Measurements from ENCODE around the gene TRRAP. TPM values are rescaled to one million over a fixed set of nuclear protein-coding genes. Genes with fewer than 3 reads are reported as not detected.

The TRRAP gene
- 10 to 100 TPM; 17.6 to 26.1 (median 22.7) TPM for total RNA-seq
- 11.3 TPM for polyA plus RNA-seq
- long read RNA-seq, donor 1, partial matches to known transcripts, result 11 of 22 reads
- long read RNA-seq, donor 1, other reads (novel, unspliced or antisense), result 11 of 22 reads
- long read RNA-seq, donor 2, partial matches to known transcripts, result 5 of 6 reads
- long read RNA-seq, donor 2, other reads (novel, unspliced or antisense), result 1 of 6 reads
- long read RNA-seq, donor 3, partial matches to known transcripts, result 14 of 23 reads
- long read RNA-seq, donor 3, other reads (novel, unspliced or antisense), result 9 of 23 reads
- long read RNA-seq, donor 4, partial matches to known transcripts, result 4 of 6 reads
- long read RNA-seq, donor 4, other reads (novel, unspliced or antisense), result 2 of 6 reads

DNA sequence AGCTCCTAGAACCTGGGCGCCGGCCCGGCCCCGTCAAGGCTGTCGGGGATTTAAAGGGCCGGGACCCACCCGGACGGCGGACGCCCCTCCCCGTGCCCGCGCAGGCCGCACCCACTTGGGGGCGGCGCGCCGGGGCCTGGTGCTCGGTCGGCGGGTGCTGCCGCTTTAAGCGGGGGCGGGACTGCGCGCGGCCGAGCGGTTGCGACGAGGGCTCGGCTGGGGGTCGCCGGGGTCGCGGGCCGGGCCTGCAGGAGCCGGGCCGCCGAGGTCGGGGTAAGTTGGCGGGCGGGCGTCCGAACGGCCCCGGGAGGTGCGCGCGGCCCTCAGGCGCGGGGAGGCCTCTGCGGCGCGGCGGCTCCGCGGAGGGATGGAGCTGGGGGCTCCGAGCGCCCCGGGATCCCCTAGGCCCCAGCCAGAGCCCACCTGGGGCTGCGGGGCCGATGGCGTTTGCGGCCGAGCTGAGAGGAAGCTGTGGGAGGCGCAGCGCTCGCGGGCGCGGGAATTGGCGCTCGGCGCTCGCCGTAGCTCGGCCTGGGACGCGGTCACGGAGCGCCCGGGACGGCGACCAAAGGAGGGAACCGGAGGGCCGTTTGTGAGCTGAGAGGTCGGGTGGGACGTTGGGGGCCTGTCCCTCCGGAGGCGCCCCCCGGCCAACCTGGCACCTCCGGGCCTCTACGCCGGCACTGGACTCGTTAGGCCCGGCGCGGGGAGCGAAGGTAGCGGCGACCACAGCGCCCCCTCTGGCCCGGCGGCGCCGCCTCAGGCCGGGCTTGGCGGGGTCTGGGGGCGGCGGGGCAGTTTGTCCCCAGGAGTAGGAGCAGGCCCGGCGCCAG, at the start of gene TRRAP:
TSS of gene TRRAP (plus strand) at position 168 of the 833 bp plus-strand sequence. CDS start 2,619 bp downstream, outside the sequence.
- peak within 1 kb of the TSS; percentile 93 for H3K4me3 ChIP-seq (ENCODE audit: low read length)
- no peaks in the 10 kb centered on the region for H3K4me1 ChIP-seq (ENCODE audit: control insufficient read depth, insufficient read depth, low read length)
- DNase-seq (peak; percentile 80 to 92 (median 90)), ATAC-seq (peak; percentile 87 to 92)
- no peaks in the 10 kb centered on the region for H3K27me3 ChIP-seq (ENCODE audit: control insufficient read depth, insufficient read depth)
- peak within 1 kb of the TSS; percentile 97 for H3K27ac ChIP-seq (ENCODE audit: low read length)
- intact Hi-C loops (cut with DNase I), result no loop called here
- H3K9me3 ChIP-seq (ENCODE audit: control insufficient read depth, low read length), result no peaks in the 10 kb centered on the region
- under 1% methylated on average over 113 of the region's 113 CpGs for WGBS

DNA sequence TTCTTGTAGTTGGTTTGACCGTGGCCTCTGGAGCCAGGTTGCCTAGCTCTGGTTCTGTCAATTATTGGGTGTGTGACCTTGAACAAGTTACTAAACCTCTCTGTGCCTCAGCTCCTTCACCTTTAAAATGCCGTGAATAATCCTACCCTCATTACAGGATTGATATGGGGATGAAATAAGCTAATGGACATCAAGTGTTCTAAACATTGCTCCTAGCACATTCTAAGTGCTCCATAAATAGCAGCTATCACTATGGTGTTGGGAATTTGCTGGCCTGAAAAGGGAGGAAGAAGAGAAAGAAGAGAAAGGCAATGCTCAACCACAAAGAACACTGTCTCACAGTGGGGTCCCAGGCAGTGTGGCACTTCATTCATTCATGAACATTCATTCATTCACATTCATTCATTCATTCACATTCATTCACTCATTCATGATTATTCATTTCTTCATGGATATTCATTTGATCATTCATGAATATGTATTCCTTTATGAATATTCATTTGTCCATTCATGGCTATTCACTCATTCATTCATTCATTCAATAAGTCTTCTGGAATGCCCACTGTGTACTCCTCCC, 47.3 kb upstream of the TRRAP start:
- WGBS, result 63% methylated on average over 2 of the region's 2 CpGs
- H3K27me3 ChIP-seq (ENCODE audit: control insufficient read depth, insufficient read depth), result no peaks in the 10 kb centered on the region
- intact Hi-C loops (cut with DNase I), result no loop called here
- peak overlapping the region; percentile 18 for H3K27ac ChIP-seq (ENCODE audit: low read length)
- H3K4me3 ChIP-seq (ENCODE audit: low read length), result no peak overlapping the region
- no peaks in the 10 kb centered on the region for H3K4me1 ChIP-seq (ENCODE audit: control insufficient read depth, insufficient read depth, low read length)
- ATAC-seq (peak; percentile 35 to 41), DNase-seq (no peak)
- H3K9me3 ChIP-seq (ENCODE audit: control insufficient read depth, low read length), result no peaks in the 10 kb centered on the region

DNA sequence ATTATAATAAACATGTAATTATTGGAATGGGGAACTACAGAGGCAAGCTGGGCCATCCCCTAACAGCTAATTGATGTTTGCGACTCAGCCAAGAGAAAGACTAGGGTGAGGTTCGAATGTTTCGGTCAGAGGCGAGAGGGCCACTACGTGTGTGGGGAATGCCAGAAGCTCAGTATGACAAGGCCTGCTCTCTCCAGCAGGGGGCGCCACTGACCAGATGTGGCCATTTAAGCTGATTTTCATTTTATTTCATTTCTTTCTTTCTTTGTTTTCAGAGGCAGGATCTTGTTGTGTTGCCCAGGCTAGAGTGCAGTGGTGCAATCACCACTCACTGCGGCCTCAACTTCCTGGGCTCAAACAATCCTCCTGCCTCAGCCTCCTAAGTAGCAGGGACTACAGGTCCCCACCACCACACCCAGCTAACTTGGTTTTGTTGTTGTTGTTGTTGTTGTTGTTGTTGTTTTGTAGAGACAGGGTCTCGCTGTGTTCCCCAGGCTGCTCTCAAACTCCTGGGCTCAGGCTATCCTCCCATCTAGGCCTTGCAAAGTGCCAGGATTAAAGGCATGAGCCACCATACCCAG, 46.6 kb upstream of the TRRAP start:
- DNase-seq (no peak), ATAC-seq (no peak)
- H3K27me3 ChIP-seq (ENCODE audit: control insufficient read depth, insufficient read depth), result no peaks in the 10 kb centered on the region
- no peaks in the 10 kb centered on the region for H3K9me3 ChIP-seq (ENCODE audit: control insufficient read depth, low read length)
- intact Hi-C loops (cut with DNase I), result no loop called here
- H3K27ac ChIP-seq (ENCODE audit: low read length), result no peak overlapping the region
- no peak overlapping the region for H3K4me3 ChIP-seq (ENCODE audit: low read length)
- WGBS, result 81% methylated on average over 8 of the region's 8 CpGs
- no peaks in the 10 kb centered on the region for H3K4me1 ChIP-seq (ENCODE audit: control insufficient read depth, insufficient read depth, low read length)

DNA sequence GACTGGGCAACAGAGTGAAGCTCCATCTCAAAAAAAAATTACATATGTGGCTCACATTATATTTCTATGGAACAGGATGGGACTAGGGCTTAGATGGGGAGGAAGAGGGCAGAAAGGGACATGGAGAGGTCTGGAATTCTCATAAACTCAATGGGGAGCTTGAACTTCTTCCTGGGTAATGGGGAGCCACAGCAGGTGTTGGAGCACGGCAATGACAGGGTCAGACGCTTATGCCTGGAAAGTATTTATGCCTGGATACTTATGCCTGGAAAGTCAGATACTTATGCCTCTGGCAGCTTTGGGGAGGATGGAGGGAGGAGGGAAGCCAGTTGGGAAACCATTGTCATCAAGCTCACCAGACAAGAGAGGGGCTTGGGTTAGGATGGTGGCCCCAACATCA, 45.3 kb upstream of the TRRAP start:
- H3K9me3 ChIP-seq (ENCODE audit: control insufficient read depth, low read length), result no peaks in the 10 kb centered on the region
- H3K4me3 ChIP-seq (ENCODE audit: low read length), result no peak overlapping the region
- H3K27ac ChIP-seq (ENCODE audit: low read length), result no peak overlapping the region
- no peaks in the 10 kb centered on the region for H3K27me3 ChIP-seq (ENCODE audit: control insufficient read depth, insufficient read depth)
- no peak for ATAC-seq
- WGBS, result 91% methylated on average over 2 of the region's 2 CpGs
- no peaks in the 10 kb centered on the region for H3K4me1 ChIP-seq (ENCODE audit: control insufficient read depth, insufficient read depth, low read length)
- DNase-seq, result no peak
- intact Hi-C loops (cut with DNase I), result no loop called here

DNA sequence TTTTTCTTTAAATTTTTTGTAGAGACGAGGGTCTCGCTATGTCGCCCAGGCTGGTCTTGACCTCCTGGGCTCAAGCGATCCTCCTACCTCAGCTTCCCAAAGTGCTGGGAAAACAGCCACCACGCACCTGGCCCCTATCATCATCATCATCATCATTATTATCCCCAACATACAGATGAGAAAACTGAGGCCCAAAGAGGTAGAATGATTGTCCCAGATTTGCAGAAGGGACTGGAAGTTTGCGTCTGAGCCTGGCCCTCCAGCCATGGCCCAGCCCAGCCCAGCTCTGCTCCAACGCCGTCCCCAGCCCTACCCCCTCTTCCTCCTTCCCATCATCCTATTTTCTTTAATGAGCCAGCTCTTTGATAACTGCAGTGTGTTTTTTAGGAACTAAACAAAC, 43.4 kb upstream of the TRRAP start:
- H3K4me1 ChIP-seq (ENCODE audit: control insufficient read depth, insufficient read depth, low read length), result no peaks in the 10 kb centered on the region
- H3K27ac ChIP-seq (ENCODE audit: low read length), result no peak overlapping the region
- ATAC-seq, result no peak
- DNase-seq, result no peak
- WGBS, result 67% methylated on average over 8 of the region's 8 CpGs
- H3K4me3 ChIP-seq (ENCODE audit: low read length), result no peak overlapping the region
- intact Hi-C loops (cut with DNase I), result loop anchor here in 2 of 4 donors (5.0 kb wide), 1 partner anchor 78 kb away; no protein-coding TSS in a partner anchor
- no peaks in the 10 kb centered on the region for H3K27me3 ChIP-seq (ENCODE audit: control insufficient read depth, insufficient read depth)
- no peaks in the 10 kb centered on the region for H3K9me3 ChIP-seq (ENCODE audit: control insufficient read depth, low read length)

DNA sequence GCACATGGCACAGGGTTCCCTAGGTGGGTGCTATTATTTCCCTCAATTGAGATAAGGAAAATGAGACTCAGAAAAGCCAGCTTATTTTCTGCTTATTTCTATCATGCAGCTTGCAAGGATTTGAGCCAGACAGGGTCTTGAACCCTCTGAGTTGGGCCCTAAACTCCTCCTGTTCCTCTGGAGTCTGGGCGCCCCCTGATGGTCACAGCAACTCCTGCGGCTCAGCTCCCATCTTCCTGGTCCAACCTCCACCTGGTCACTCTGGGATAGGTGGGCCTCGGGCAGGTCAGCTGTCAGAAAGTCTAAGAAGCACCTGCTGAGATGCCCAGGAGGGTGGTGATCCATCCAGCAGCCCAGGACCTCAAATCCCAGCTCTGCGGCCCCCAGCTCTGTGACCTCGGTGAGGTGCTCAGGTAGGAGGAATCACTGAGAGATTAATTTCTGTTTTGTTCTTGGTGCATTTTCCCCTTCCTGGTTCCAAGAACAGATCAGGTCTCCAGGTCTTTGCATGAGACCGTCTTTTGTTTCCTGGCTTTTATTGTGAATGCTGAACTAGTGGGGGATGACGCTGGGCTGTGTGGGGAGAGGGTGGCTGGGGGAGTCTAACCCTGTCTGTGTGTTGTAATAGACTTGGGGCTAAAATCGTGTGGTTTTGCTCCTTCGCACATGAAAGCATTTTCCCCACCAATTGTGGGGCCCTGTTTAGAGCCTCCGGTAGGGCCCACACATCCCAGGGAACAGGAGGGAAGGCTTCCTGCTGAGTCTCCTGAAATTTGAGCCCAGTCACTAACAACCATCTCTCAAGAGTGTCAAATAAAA, 41.3 kb upstream of the TRRAP start:
- intact Hi-C loops (cut with DNase I), result loop anchor here in 2 of 4 donors (5.0 kb wide), 1 partner anchor 80 kb away; no protein-coding TSS in a partner anchor
- peak in 1 of 2 donors; percentile 17 for ATAC-seq

DNA sequence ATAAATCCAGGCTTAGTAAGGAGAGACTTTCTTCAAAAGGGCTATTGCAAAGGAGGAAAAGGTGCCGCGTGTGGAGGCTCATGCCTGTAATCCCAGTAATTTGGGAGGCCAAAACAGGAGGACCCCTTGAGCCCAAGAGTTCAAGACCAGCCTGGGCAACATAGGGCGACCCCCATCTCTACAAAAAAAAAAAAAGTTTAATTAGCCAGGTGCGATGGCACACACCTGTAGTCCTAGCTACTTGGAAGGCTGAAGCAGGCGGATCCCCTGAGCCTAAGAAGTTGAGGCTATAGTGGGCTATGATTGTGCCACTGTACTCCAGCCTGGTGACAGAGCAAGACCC, 40.7 kb upstream of the TRRAP start:
- intact Hi-C loops (cut with DNase I), result loop anchor here in 2 of 4 donors (5.0 kb wide), 1 partner anchor 80 kb away; no protein-coding TSS in a partner anchor
- Histone ChIP-seq H3K4me1 (ENCODE audit: control insufficient read depth, insufficient read depth, low read length) (no peaks in the 10 kb centered on the region), H3K27ac (ENCODE audit: low read length) (no peak overlapping the region), H3K9me3 (ENCODE audit: control insufficient read depth, low read length) (no peaks in the 10 kb centered on the region), H3K27me3 (ENCODE audit: control insufficient read depth, insufficient read depth) (no peaks in the 10 kb centered on the region), H3K4me3 (ENCODE audit: low read length) (no peak overlapping the region)
- ATAC-seq (no peak), DNase-seq (no peak)
- WGBS, result 77% methylated on average over 5 of the region's 5 CpGs

More for the DNA sequence above, 41.3 kb upstream of the TRRAP start:
- peak in 1 of 3 donors; percentile 69 for DNase-seq
- H3K4me3 ChIP-seq (ENCODE audit: low read length), result no peak overlapping the region
- no peaks in the 10 kb centered on the region for H3K4me1 ChIP-seq (ENCODE audit: control insufficient read depth, insufficient read depth, low read length)
- WGBS, result 33% methylated on average over 10 of the region's 10 CpGs
- H3K27me3 ChIP-seq (ENCODE audit: control insufficient read depth, insufficient read depth), result no peaks in the 10 kb centered on the region
- no peak overlapping the region for H3K27ac ChIP-seq (ENCODE audit: low read length)
- H3K9me3 ChIP-seq (ENCODE audit: control insufficient read depth, low read length), result no peaks in the 10 kb centered on the region

DNA sequence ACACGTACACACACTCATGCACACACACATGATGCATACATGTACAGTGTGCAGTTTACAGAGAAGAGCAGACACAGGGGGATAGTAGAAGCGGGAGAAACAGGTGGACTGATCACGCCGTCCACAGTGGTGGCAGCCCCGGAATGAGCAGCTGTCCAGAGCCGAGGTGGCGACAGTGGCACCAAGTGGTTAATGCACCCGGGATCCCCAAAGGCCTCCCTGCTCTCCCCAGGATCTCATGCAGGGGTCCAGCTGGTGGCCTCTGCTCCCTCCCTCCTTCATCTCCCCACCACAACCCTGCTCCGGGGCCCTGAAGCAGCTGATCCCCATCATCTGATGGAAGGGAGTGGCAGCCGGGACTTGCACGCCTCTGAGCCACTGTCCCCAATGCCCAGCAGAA, 38.2 kb upstream of the TRRAP start:
- Histone ChIP-seq H3K27me3 (ENCODE audit: control insufficient read depth, insufficient read depth) (no peaks in the 10 kb centered on the region), H3K4me3 (ENCODE audit: low read length) (no peak overlapping the region), H3K9me3 (ENCODE audit: control insufficient read depth, low read length) (no peaks in the 10 kb centered on the region), H3K27ac (ENCODE audit: low read length) (no peak overlapping the region), H3K4me1 (ENCODE audit: control insufficient read depth, insufficient read depth, low read length) (no peaks in the 10 kb centered on the region)
- no peak for DNase-seq
- 68% methylated on average over 11 of the region's 11 CpGs for WGBS
- intact Hi-C loops (cut with DNase I), result loop anchor here in 3 of 4 donors (2.0 to 10.0 kb wide), 4 partner anchors 85 to 408 kb away; no protein-coding TSS in a partner anchor
- no peak for ATAC-seq

DNA sequence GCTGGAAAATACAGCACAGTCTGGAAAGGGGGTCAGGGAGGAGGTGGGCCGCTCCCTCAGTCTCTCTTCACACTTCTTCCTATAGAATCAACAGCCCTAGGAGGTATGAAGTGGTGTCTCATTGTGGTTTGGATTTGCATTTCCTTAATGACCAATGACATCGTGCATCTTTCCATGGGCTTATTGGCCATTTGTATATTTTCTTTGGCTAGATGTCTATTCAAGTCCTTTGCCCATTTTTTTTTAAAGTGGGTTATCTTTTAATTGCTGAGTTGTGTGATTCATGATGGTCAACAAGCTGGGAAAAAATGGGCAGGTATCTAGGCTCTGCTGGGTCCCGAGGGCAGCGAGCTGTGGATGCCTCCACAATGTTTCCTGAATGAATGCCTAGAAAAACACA, 37.6 kb upstream of the TRRAP start:
- intact Hi-C loops (cut with DNase I), result loop anchor here in 3 of 4 donors (2.0 to 10.0 kb wide), 4 partner anchors 86 to 408 kb away; no protein-coding TSS in a partner anchor
- Histone ChIP-seq H3K9me3 (ENCODE audit: control insufficient read depth, low read length) (no peaks in the 10 kb centered on the region), H3K27ac (ENCODE audit: low read length) (no peak overlapping the region), H3K27me3 (ENCODE audit: control insufficient read depth, insufficient read depth) (no peaks in the 10 kb centered on the region), H3K4me3 (ENCODE audit: low read length) (no peak overlapping the region), H3K4me1 (ENCODE audit: control insufficient read depth, insufficient read depth, low read length) (no peaks in the 10 kb centered on the region)
- DNase-seq, result no peak
- WGBS, result 41% methylated on average over 4 of the region's 4 CpGs
- ATAC-seq, result no peak

Measured in right cardiac atrium (tissue), 5 donors.